DND-41 (cell line): ENCODE measurements around the gene MAGEB3.

ENCODE experiments used
- ATAC-seq: fragments of 200-7000 bp; cut with Tn5 transposase; 3 replicates; pipeline ENCODE4 v1.9.1; 2021; ENCODE audit warnings: low read depth; ENCODE audit not compliant: insufficient read depth
- DNase-seq: peaks from one replicate; pipeline ENCODE4 v3.0.0-alpha.2; 2020
- H2AFZ ChIP-seq: 2 replicates; pipeline ENCODE4 v1.6.0; 2012; ENCODE audit warnings: low read depth, low read length
- H3K27ac ChIP-seq: 2 replicates; pipeline ENCODE4 v1.5.1; 2012; ENCODE audit warnings: low read length, inconsistent platforms
- H3K27me3 ChIP-seq: fragments of 200-600 bp; sonication (generic); 2 replicates; pipeline ENCODE4 v1.6.0; 2012; ENCODE audit warnings: low read length, mild to moderate bottlenecking, inconsistent platforms; ENCODE audit not compliant: insufficient read depth, poor library complexity
- H3K36me3 ChIP-seq: 2 replicates; pipeline ENCODE4 v1.5.1; 2012; ENCODE audit warnings: low read length, inconsistent platforms; ENCODE audit not compliant: insufficient read depth
- H3K4me1 ChIP-seq: 2 replicates; pipeline ENCODE4 v1.5.1; 2012; ENCODE audit warnings: mild to moderate bottlenecking, low read length; ENCODE audit not compliant: insufficient read depth
- H3K4me2 ChIP-seq: 2 replicates; pipeline ENCODE4 v1.6.0; 2012; ENCODE audit warnings: mild to moderate bottlenecking, moderate library complexity, low read length, inconsistent platforms; ENCODE audit not compliant: insufficient read depth
- H3K4me3 ChIP-seq, 2 experiments: fragments of 200-600 bp in 1 of 2; shearing (Covaris generic) in 1 of 2; 2 replicates each; pipeline ENCODE4 v1.5.1; 2012 to 2016; ENCODE audit warnings: inconsistent platforms in 2 of 2, low read length in 2 of 2, mild to moderate bottlenecking in 2 of 2, low read depth in 1 of 2, moderate library complexity in 1 of 2
- H3K79me2 ChIP-seq: 2 replicates; pipeline ENCODE4 v1.6.0; 2012; ENCODE audit warnings: low read length, inconsistent platforms; ENCODE audit not compliant: insufficient read depth
- H3K9ac ChIP-seq: 2 replicates; pipeline ENCODE4 v1.6.0; 2012; ENCODE audit warnings: low read depth, mild to moderate bottlenecking, inconsistent platforms, low read length, moderate library complexity
- H3K9me3 ChIP-seq: 2 replicates; pipeline ENCODE4 v1.5.1; 2012; ENCODE audit warnings: low read length, moderate library complexity, mild to moderate bottlenecking, inconsistent platforms; ENCODE audit not compliant: insufficient read depth, severe bottlenecking
- H4K20me1 ChIP-seq: 2 replicates; pipeline ENCODE4 v1.6.0; 2012; ENCODE audit warnings: low read length; ENCODE audit not compliant: insufficient read depth
- EZH2 ChIP-seq: IDR thresholded peaks from 3 replicates; pipeline ENCODE4 v1.6.1; 2012; ENCODE audit warnings: borderline replicate concordance, low read depth, mild to moderate bottlenecking, moderate library complexity, low read length, inconsistent platforms; ENCODE audit not compliant: severe bottlenecking
- TF ChIP-seq, protein P1 (sequence below): IDR thresholded peaks from 2 replicates; pipeline ENCODE4 v1.5.1; 2012; ENCODE audit warnings: borderline replicate concordance, low read length, moderate library complexity, mild to moderate bottlenecking; ENCODE audit not compliant: poor library complexity, severe bottlenecking; ENCODE audit errors: extremely low read depth

MAGEB3 gene

GRCh38 chrX:30241724-30242415 lies 11.4 kb downstream of the MAGEB3 start, which contains the start of gene MAGEB4:
TSS of gene MAGEB4 (plus strand) at chrX:30242000. CDS start at chrX:30242136, 136 bp downstream.
- Histone ChIP-seq H4K20me1 (no peaks in the 10 kb centered on the region), H3K9me3 (no peaks in the 10 kb centered on the region), H2AFZ (no peak within 1 kb of the TSS), H3K4me2 (no peak within 1 kb of the TSS), H3K27ac (no peak within 1 kb of the TSS), H3K79me2 (no peaks in the 10 kb centered on the region), H3K27me3 (no peaks in the 10 kb centered on the region), H3K4me1 (no peaks in the 10 kb centered on the region), H3K9ac (no peak within 1 kb of the TSS), H3K4me3 (no peak within 1 kb of the TSS), H3K36me3 (no peaks in the 10 kb centered on the region)
- TF ChIP-seq EZH2 = no peak
- TF ChIP-seq, protein P1, sequence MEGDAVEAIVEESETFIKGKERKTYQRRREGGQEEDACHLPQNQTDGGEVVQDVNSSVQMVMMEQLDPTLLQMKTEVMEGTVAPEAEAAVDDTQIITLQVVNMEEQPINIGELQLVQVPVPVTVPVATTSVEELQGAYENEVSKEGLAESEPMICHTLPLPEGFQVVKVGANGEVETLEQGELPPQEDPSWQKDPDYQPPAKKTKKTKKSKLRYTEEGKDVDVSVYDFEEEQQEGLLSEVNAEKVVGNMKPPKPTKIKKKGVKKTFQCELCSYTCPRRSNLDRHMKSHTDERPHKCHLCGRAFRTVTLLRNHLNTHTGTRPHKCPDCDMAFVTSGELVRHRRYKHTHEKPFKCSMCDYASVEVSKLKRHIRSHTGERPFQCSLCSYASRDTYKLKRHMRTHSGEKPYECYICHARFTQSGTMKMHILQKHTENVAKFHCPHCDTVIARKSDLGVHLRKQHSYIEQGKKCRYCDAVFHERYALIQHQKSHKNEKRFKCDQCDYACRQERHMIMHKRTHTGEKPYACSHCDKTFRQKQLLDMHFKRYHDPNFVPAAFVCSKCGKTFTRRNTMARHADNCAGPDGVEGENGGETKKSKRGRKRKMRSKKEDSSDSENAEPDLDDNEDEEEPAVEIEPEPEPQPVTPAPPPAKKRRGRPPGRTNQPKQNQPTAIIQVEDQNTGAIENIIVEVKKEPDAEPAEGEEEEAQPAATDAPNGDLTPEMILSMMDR = no peak
- DNase-seq = no peak
- no peak for ATAC-seq

DNA sequence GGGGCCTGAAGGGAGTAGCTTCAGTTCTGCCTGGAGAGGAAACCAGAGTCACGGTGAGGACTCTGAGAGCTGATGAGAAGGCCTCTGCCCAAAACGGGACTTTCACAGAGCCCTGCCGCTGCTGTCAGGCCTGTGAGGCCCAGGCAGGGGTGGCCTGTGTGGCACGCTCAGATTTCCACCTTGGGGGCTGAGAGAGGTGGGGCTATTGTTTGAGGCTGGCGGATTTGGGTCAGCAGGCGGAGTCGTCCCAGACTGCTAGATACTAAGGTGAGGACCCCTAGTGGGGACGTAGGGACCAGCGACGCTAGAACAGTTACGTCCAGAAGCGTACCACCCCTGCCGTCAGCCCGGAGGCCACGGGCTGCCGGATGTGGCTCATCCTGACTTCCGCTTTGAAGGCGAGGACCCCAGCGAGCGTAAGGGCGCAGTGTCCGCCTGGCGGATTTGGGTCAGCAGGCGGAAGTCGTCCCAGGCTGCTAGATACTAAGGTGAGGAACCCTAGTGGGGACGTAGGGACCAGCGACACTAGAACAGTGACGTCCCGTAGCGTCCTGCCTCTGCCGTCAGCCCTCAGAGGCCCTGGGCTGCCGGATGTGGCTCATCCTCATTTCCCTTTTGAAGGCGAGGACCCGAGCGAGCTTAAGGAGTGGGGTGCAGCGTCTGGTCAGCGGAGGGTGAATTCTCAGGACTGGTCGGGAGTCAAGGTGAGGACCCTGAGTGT lies 16.5 kb downstream of the MAGEB3 start, which contains the start of gene MAGEB1:
Gene MAGEB1 (plus strand): TSS at position 378 of the 721 bp plus-strand sequence. CDS start 3,348 bp downstream, outside the sequence.
- TF ChIP-seq EZH2 = no peak
- TF ChIP-seq, protein P1 = no peak
- ATAC-seq (no peak), DNase-seq (no peak)
- H3K4me2 ChIP-seq = no peak within 1 kb of the TSS
- H3K27me3 ChIP-seq = no peaks in the 10 kb centered on the region
- no peaks in the 10 kb centered on the region for H3K9me3 ChIP-seq
- H4K20me1 ChIP-seq = no peaks in the 10 kb centered on the region
- no peak within 1 kb of the TSS for H2AFZ ChIP-seq
- H3K4me1 ChIP-seq = no peaks in the 10 kb centered on the region
- no peaks in the 10 kb centered on the region for H3K79me2 ChIP-seq
- no peak within 1 kb of the TSS for H3K9ac ChIP-seq
- no peak within 1 kb of the TSS for H3K4me3 ChIP-seq
- H3K27ac ChIP-seq = no peak within 1 kb of the TSS
- H3K36me3 ChIP-seq = no peaks in the 10 kb centered on the region

GRCh38 chrX:30248854-30249253 lies 18.4 kb downstream of the MAGEB3 start:
- H3K9me3 ChIP-seq = no peaks in the 10 kb centered on the region
- H3K4me3 ChIP-seq = no peak overlapping the region
- H3K79me2 ChIP-seq = no peaks in the 10 kb centered on the region
- H4K20me1 ChIP-seq = no peaks in the 10 kb centered on the region
- H3K4me1 ChIP-seq = no peaks in the 10 kb centered on the region
- no peaks in the 10 kb centered on the region for H3K27me3 ChIP-seq
- TF ChIP-seq EZH2 = no peak
- TF ChIP-seq, protein P1 = no peak
- no peaks in the 10 kb centered on the region for H3K36me3 ChIP-seq
- ATAC-seq = no peak
- H3K9ac ChIP-seq = no peak overlapping the region
- no peak overlapping the region for H3K27ac ChIP-seq
- H2AFZ ChIP-seq = no peak overlapping the region
- no peak for DNase-seq
- no peak overlapping the region for H3K4me2 ChIP-seq
